HG03103 (cell line): ENCODE results near the gene F2RL1.
"Not testable (repeated sequence)": the region's sequence is repeated elsewhere in the genome, so short reads cannot be mapped to it uniquely, and the experiment has no call there.

Experiments
- ATAC-seq: cut with Tn5 transposase; IDR thresholded peaks from one replicate; pipeline ENCODE4 v1.9.1; 2021; ENCODE audit warnings: low read depth; ENCODE audit not compliant: unreplicated experiment

The F2RL1 gene

DNA sequence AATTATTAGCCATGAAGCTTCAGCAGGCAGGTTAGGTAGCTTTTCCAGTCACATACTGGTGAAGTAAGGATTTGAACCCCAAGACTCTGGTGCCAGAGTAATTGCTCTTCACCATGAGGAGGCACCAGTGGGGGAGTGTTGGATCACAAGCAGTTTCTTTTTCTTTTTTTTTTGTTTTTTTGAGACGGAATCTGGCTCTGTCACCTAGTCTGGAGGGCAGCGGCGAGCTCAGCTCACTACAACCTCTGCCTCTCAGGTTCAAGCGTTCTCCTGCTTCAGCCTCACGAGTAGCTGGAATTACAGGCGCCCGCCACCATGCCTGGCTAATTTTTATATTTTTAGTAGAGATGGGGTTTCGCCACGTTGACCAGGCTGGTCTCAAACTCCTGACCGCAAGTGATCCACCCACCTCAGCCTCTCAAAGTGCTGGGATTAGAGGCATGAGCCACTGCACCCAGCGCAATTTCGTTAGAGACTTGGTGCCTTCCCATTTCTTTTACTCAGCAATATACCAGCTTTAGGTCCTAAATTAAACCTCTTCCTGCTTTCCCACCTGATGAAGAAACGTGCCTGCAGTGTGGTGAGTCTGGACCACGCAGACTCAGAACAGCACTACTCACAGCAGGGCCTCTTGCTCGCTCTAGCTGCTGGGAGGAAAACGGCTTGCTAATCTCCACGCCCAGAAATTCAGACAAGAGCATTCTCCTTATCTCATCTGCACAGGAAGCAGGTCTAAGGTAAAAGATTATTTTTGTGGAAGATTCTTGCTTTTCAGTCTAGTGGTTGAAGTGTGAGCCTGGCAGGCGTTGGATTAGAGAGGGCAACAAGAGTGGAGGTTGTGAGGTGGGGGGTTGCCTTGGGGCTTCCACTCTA, 30.8 kb downstream of the F2RL1 start, which contains the start of gene S100Z:
Gene S100Z (plus strand): TSS at position 596 of the 873 bp plus-strand sequence. CDS start 25,346 bp downstream, outside the sequence.
- no peak for ATAC-seq

DNA sequence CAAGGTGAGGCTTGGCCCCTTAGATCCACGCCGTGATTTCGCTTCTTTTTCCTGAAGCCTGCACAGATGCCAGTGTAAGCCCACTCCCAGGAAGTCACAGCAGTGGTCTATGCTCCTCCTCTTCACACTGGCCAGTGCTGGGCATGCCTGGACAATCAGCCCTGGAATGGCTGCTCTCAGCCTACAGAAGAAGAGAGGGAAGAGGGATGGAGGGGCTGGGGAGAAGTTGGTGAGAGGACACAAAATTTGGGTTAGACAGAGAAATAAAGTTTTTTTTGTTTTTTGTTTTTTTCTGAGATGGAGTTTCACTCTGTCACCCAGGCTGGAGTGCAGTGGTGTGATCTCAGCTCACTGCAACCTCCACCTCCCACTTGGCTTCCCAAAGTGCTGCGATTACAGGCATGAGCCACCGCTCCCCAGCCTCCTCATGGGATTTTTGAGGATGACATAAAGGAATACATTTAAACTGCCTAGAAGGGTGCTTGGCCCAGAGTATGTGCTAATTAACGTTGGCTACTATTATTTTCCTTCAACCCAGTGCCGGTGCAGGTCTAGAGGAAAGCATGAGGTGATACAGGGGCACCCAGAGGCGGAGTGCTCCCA, 31.8 kb downstream of the F2RL1 start:
- ATAC-seq, result no peak

DNA sequence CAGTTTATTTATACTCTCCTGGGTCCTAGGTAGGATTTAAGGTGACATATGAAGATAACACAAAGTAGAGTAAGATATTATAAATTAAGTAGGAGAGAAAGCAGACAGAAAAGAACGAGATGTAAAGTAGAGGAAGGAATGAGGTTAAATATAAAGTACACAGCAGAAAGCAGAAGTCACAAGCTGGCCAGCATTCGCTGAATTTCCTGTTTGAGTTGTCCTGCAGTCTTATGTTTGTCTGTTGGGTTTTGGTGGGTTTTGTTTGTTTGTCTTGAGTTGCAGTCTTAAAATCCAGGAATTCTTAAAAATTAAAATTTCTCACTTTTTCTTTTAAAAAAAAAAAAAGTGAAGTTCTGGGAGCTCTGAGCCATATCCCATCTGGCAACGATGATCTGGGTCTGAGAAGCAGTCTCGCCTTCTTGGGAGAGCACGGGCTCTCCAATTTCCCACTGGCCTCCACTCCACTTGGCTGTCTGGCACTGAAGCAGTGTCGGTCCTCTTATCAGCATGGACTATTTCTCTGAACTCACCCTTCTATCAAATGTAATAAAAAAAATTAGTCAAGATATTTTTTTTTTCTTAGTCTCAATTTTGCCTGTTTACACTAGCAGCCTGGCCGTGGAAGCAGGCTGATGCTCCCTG, 33.0 kb downstream of the F2RL1 start:
- no peak for ATAC-seq

DNA sequence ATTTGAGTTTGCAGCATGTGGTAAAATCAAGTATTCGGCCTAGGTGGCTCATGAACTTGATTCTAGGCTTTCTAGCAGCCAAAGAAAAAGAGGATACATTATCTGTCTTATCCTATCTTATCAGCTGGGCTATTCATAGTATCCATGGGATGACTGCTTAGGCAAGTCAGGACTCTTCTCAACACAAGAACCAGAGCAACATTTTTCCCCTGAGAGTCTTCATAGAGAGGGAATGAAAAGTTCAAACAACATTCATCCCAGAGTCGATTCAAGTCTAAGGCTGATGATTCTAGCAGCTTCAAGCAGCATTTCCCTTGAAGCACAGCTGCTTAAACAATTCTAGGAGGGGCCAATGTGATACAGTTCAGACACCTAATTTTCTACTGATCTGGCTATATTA, 33.9 kb downstream of the F2RL1 start:
- no peak for ATAC-seq

DNA sequence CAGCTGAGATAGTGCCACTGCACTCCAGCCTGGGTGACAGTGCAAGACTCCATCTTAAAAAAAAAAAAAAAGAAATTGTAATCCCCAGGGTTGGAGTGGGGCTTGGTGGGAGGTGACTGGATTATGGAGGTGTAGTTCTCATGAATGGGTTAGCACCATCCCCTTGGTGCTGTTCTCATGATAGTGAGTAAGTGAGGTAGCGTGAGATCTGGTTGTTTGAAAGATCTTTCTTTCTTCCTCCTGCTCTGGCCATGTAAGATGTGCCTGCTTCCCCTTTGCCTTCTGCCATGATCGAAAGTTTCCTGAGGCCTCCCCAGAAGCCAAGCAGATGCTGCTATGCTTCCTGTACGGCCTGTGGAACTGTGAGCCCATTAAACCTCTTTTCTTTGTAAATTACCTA, 34.9 kb downstream of the F2RL1 start:
- not testable (repeated sequence) for ATAC-seq

DNA sequence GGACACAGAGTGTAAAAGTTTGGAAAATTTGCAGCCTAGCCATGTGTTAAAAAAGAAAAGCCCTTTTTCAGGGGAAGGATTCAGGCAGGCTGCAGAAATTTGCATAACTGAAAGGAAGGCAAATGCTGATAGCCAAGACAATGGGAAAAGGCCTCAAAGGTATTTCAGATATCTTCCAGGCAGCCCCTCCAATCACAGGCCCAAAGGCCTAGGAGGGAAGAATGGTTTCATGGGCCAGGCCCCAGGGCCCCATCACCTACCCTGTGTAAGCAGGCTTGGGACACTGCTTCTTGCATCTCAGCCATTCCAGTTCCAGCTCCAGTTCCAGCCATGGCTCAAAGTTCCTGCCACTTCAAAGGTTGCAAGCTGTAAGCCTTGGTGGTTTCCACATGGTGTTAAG, 35.8 kb downstream of the F2RL1 start:
- ATAC-seq, result no peak

DNA sequence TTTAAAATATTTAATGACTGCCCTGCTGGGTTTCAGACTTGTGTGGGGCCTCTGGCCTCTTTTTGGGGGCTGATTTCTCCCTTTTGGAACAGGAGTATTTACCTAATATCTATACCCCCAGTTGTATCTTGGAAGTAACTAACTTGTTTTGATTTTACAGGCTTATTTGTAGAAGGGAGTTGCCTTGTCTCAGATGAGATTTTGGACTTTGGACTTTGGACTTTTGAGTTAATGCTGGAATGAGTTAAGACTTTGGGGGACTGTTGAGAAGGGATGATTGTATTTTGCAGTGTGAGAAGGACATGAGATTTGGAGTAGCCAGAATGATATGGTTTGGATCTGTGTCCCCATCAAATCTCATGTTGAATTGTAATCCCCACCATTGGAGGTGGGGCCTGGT, 36.7 kb downstream of the F2RL1 start:
- ATAC-seq, result not testable (repeated sequence)

DNA sequence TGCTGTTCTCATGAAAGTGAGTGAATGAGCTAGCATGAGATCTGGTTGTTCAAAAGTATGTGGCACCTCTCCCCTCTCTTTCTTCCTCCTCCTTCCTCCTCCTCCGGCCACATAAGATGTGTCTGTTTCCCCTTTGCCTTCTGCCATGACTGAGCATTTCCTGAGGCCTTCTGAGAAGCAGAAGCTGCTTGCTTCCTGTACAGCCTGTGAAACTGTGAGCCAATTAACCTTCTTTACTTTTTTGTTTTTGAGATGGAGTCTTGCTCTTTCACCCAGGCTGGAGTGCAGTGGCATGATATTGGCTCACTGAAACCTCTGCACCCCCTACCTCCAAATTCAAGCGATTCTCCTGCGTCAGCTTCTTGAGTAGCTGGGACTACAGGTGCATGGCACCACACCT, 37.1 kb downstream of the F2RL1 start:
- ATAC-seq, result no peak

DNA sequence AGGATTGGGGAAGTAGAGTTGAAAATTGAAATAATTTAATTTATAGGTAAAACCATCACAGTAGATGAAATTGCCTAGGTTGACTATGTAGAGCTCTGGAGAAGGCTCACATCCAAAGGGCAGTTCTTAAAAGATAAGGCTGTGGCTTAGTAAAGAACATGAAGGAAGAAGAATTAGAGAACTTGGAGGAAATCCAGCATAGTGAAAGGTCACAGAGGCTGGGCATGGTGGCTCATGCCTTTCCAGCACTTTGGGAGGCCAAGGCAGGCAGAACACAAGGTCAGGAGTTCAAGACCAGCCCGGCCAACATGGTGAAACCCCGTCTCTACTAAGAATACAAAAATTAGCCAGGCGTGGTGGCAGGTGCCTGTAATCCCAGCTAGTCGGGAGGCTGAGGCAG, 38.0 kb downstream of the F2RL1 start:
- ATAC-seq, result not testable (repeated sequence)

DNA sequence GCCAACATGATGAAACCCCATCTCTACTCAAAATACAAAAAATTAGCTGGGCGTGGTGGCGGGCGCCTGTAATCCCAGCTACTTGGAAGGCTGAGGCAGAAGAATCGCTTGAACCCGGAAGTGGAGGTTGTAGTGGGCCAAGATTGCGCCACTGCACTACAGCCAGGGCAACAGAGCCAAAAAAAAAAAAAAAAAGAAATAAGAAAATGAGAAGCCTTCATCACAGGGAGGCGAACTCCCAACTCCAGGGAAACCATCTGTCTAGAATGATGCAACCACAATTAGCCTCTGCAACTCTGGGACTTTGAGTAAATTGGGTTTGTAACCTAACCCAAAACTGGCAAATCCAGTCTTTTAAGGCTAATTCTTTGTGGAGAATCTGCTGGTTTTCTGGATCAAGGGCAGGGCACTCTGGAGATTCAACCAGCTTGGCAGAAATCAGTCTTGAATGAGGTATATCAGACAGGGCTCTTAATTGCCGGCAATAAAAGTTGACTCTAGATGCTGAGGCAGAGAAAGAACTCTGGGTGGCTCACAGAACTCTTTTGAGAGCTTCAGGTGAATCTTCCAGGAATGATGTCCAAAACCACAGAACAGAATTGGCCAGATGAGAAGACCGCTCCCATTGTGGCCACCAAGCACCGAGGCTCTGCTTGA, 40.9 kb downstream of the F2RL1 start:
- no peak for ATAC-seq

DNA sequence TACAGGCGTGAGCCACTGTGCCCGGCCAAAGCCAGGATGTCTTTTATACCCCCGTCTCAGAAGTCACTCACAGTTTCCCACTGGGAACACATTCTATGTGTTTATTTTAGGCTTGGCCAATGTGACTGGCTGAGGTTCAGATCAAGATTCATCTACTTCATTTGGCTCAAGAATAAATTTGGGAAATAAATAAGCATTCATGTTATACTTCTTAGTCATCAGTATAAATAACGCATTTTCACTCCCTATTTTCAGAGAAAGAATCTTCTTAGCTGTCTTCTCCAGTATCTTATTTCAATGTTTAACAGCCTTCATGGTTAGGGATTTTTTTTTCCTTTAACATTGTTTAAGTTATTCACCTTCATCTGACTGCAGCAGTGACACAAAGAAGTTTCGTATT, 42.8 kb downstream of the F2RL1 start:
- ATAC-seq, result no peak

DNA sequence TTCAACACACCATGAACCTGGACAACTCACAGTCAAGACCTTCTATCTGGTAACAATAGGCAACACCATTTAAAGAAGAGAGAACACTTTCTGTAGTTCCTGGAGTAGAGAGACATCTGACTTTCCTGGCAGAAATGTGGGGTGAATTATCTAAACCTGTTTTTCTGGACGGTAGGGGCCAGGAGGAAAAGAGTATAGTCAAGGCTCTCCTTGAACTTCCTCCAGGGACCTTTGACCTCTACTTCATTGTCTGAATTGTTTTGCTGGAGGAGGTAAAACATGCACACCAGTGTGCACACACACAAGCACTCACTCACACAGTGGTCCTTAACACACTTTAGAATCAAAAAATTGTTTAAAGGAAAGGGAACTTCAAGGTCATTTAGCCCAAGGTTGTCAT, 44.2 kb downstream of the F2RL1 start:
- ATAC-seq, result no peak

DNA sequence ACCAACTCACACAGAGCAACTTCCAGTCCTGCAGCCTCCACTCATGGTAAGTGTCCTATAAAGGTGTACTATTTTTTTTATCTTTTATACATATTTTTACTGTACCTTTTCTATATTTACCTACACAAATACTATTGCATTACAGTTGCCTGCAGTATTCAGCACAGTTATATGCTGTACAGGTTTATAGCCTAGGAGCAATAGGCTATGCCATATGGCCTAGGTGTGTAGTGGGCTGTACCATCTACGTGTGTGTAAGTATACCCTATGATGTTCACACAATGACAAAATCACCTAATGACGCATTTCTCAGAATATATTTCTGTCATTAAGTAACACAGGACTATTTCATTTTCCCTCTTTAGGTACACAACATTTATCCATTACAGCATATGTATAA, 47.7 kb downstream of the F2RL1 start:
- ATAC-seq, result no peak

DNA sequence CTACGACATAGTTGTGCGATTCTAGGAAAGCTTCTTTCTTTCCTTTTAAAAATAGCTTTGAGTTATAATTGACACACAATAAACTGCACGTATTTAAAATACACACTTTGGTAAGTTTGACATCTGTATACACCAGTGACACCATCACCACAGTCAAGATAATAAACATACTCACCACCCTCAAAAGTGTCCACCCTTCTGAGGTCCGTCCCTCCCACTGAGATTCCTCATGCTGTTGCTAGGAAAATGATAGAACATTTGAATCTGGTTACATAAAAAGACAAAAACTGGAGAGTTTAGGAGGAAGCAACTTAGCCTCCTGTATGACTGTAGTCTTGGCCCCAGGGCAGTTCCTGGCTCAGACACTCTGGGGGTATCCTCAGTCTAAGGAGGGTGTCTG, 48.2 kb downstream of the F2RL1 start:
- no peak for ATAC-seq

DNA sequence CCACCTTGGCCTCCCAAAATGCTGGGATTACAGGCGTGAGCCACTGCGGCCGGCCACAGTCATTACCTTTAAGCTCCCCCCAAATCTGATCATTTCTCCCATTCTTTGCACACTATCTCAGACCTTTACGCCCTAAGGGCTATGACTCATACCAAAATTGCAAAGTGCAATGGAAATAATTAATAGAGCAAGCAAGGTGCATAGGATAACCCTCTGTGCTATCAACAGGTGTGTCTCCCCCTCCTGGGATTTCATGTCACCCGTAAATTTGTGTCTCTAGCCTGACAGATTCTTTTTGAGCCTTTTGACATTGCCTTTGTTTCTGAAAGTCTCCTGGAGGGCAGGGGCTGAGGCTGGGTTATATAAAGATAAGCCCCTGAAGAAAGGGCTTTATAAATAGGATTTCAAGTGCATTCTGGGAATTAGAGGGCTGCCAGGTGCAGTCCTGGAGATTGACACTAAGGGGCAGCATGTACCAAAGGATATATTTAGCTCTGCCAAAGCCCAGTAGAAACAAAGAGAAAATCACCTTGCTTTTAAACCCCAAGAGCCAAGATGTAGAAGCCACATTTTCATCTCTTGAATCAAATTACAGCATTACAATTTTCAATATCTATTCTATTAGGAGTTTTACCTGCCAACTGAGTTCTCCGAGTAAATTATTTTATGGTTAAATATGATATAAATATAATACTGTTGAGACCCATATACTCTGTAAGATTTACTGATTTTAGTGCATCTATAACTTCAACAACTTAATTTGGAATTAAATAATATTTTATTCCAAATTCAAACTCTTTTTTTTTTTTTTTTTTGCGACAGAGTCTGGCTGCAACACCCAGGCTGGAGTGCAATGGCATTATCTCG, 49.2 kb downstream of the F2RL1 start:
- ATAC-seq, result no peak

DNA sequence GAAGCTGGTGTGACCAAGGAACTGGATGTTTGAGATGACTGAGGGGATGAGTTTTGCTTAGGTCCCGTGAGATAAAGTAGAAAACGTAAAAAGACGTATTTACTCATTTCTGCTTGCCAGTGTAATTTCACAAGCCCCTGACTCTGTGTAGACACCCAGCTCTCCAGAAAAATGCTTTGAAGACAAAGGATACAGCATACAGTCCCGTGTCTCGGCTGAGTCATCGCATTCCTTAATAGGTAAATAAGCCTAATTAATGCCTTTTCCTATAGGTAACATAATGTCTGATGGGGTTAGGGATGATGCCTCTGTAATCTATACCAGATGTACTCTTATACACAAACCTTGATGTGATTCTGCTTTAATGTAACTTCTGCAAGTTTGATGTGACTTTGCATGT, 51.2 kb downstream of the F2RL1 start:
- no peak for ATAC-seq

DNA sequence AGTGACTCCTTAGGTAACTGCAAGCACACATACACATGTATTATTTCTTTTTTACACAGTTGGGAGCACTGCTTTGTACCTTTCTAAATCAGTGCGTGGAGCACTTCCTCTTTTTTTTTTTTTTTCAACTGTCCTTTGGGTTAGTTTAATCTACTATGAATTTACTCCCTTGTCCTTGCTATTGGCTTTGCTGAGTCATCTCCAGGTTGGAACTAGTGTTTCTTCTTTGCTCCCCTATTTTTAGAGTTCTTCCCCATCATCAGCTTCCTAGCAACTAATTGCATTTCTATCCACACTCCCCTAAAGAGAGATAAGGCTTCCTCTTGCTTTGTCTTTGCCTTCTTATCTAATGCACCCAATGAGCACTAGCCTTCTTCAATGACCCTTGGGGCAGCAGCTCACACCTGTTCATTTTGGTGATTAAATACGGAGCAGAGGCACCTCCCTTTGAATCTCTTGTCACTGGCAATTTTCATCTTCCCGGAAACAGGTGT, 55.3 kb downstream of the F2RL1 start:
- ATAC-seq, result no peak
